WTC11 (cell line): ENCODE results near the gene TRNT1.

Source experiments
- CTCF ChIP-seq: fragments of 200-600 bp; IDR thresholded peaks from 2 replicates; pipeline ENCODE4 v1.8.0; 2022; ENCODE audit warnings: antibody characterized with exemption
- ESRRA ChIP-seq: sonication (generic); formaldehyde crosslinking; IDR thresholded peaks from 2 replicates; pipeline ENCODE4 v1.8.1; 2022; ENCODE audit warnings: mild to moderate bottlenecking, missing genetic modification reagents, borderline replicate concordance
- FOXK1 ChIP-seq: sonication (generic); formaldehyde crosslinking; IDR thresholded peaks from 2 replicates; pipeline ENCODE4 v1.8.0; 2022; ENCODE audit warnings: mild to moderate bottlenecking, moderate library complexity, missing genetic modification reagents
- MAX ChIP-seq: sonication (generic); formaldehyde crosslinking; IDR thresholded peaks from 2 replicates; pipeline ENCODE4 v1.8.0; 2022; ENCODE audit warnings: mild to moderate bottlenecking, missing genetic modification reagents
- MXD4 ChIP-seq: fragments of 250-450 bp; sonication (Bioruptor Pico); IDR thresholded peaks from 2 replicates; pipeline ENCODE4 v1.8.0; 2021; ENCODE audit warnings: mild to moderate bottlenecking, moderate library complexity, borderline replicate concordance
- NFYB ChIP-seq: sonication (generic); formaldehyde crosslinking; conservative IDR thresholded peaks from 2 replicates; pipeline ENCODE4 v1.8.0; 2022; ENCODE audit warnings: low read depth, missing genetic modification reagents

- no peak for TF ChIP-seq ESRRA (CRISPR knock-in tag)
- TF ChIP-seq MAX (CRISPR knock-in tag): no peak
- TF ChIP-seq CTCF: no peak
- no peak for TF ChIP-seq FOXK1 (CRISPR knock-in tag)
- TF ChIP-seq MXD4 (CRISPR knock-in tag): no peak
- TF ChIP-seq NFYB: no peak
Observed at GRCh38 chr3:3119393-3119851, 7.3 kb upstream of the TRNT1 start.
